NCI-H2196 (cell line): ENCODE measurements around the gene SHISAL1.

Experiments
- DNase-seq: peaks from one replicate; lab custom pipeline; 2025; ENCODE audit not compliant: unreplicated experiment; lab: John Stamatoyannopoulos, UW

Gene SHISAL1

GRCh38 chr22:44280665-44281188, 32.0 kb downstream of the SHISAL1 start:
- no peak for DNase-seq

DNA sequence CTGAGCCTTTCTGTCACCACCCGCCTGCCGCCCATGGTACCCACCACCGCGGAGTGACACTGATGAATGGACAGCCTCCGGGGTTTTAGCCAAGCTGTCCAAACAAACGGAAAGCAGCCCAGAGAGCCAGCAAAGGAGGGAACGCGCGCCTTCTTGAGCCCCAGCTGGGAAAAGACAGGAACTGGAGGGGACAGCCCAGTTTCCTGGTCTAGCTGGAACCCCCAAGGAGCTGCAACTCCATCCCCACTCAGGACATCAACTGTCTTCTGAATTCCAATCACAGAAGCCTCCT, 33.7 kb downstream of the SHISAL1 start:
- DNase-seq: no peak

DNA sequence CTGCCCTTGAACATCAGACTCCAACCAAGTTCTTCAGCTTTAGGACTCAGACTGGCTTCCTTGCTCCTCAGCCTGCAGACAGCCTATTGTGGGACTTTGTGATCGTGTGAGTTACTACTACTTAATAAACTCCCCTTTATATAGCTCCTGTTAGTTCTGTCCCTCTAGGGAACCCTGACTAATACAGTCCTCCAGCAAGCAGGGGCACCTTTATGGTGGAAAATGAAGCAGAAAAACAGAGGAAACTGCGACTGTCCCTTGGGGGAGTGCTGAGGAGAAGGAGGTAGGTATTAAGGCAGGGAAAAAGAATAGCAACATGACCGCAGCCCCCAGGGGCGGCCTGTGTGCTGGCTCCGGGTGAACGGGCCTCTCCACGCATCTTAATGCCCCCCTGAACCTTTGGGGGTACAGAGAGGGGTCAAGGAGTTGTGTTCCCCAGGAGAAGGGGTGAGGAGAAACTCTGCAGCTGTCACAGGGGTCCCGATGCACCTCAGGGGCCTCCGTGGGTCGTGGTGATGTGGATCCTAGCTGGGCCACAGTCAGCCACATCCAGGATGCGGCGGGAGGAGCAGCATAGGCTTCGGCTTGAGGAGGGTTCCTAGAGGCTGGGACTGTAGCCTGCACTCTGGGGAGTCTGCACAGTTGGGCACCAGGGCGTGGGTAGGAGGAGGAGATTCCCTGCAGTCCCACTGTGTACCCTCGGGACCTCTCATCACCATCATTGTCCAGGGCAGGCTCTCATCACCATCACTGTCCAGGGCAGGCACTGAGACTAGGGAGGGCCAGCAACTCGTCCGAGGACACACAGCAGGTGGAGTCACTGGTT, 34.3 kb downstream of the SHISAL1 start:
- DNase-seq: no peak

DNA sequence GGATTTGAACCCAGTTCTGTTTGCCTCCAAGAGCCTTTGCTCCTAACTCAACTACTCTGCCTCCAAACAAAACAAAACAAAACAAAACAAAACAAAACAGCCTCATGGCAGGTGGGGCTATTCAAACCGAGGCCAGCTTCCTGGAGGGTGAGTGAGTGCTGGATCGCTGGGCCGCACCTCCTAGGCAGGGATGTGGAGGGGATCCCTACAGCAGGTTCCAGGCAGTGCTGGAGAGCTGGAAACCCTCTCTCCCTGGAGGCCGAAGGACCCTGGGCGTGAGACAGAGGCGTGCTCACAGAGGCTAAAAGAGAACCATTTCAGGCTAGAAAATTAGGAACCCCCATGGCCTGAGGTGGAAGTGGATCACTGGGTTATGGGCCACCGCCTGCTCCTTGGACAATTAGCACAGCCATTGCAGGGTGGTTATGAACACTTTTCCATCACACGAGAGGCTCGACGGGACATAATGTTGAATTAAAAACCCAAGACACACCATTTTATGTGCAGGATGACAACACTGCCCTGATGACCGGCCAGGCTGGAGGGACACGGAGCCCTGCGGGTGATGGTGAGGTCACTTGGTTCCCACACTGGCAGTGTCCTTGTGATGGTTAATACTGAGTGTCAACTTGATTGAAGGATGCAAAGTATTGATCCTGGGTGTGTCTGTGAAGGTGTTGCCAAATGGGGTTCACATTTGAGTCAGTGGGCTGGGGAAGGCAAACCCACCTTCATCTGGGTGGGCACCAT, 35.2 kb downstream of the SHISAL1 start:
- DNase-seq: no peak

- no peak for DNase-seq
These were observed 35.9 kb downstream of the SHISAL1 start for GRCh38 chr22:44276706-44277356.

DNA sequence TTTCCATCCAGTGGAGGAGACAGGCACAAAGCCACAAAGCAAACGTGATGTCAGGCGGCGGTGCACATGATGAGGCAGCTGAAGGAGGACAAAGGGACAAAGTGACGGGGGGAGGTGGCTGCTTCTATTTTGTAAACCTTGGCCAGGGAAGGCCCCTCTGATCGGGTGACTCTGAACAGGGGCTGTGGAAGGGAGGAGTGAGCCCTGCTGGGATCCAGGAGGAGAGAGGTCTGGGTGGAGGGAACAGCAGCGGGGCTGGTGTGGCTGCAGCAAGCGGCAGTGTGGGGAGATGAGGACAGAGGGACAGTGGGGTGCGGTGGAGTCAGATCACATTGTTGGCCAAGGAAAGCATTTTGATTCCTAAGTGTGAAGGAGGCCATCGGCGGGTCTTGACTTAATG, 36.7 kb downstream of the SHISAL1 start:
- DNase-seq: no peak

DNA sequence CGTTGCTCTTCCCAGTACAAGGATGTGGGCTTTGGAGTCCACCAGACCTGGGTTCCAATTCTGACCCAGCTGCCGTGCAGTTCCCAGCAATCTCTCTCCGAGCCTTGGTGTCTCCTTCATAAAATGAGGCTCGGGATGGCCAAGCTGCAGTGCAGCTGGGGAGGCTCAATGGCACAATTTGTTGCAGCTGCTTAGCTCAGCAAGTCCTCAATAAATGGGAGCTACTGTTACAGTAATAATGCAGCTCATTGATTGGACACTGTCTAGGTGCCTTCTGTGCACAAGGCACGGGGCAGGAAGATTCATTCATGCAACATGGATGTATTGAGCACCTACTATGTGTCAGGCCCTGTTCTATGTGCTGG, 37.1 kb downstream of the SHISAL1 start:
- no peak for DNase-seq

- DNase-seq: no peak
These were observed 37.7 kb downstream of the SHISAL1 start for GRCh38 chr22:44274918-44275630.

DNA sequence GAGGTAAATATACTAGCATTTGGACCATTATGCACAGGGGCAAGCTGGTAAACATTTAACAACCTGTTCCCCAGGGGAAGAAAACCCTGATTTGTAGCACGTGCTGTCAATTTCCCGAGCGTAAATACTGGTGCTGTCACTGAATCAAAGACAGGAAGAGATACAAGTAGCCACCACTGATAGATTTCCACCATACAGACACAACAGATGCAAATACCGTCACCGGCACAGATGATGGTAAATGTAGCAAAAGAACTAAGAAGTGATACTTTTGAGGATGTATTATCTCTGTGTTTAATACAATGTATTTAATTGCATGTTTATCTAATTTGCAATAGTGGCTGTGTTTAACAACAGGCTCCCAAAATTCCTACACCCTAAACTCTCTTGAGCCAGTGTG, 39.6 kb downstream of the SHISAL1 start:
- no peak for DNase-seq

DNA sequence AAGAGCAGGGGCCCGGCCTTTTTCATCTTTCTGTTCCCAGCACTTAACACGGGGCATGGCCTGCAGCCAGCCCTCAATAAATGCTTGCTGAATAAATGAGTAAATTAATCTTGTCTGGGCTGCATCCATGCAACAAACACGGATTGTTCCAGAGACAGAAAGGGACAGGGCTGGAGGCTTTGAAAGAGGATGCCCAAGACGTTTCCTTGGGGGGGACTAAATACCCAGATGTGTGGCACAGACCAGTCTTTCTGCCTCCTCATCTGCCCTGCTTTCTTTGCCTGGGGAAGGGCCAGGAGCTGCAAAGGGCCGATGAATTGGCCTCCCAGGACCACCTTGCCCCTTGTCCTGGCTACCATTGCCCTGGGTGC, 40.4 kb downstream of the SHISAL1 start:
- no peak for DNase-seq

DNA sequence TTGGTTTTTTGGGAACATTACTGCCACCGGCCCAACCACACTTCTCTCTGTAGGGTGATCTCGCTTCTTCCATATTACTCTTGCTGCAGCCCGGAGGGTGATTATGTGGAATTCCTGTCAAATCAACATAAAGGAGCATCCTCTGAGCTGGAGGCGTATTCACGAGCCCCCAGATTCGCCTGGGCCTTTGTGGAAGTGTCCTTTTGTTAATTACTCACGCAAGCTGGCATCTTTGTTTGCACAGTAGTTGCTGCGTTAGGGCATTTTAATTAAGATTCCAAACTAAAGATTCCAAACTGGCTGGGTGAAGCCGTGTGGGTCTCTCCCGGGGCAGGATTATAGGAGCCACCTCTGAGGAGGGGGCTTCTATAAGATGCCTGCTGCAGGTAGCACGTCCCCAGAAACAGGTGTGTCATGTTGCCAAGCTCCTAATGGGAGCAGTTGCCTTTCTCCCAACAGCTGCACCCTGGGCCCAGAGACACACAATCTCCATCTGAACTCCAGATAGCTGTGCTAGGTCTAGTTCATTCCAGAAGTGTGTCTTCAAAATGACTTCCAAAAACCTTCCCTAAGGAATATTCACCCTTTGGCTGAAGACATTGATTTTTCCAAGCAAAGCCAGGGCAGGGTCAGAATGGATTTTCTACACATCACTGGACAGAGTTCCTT, 40.9 kb downstream of the SHISAL1 start:
- DNase-seq: no peak

DNA sequence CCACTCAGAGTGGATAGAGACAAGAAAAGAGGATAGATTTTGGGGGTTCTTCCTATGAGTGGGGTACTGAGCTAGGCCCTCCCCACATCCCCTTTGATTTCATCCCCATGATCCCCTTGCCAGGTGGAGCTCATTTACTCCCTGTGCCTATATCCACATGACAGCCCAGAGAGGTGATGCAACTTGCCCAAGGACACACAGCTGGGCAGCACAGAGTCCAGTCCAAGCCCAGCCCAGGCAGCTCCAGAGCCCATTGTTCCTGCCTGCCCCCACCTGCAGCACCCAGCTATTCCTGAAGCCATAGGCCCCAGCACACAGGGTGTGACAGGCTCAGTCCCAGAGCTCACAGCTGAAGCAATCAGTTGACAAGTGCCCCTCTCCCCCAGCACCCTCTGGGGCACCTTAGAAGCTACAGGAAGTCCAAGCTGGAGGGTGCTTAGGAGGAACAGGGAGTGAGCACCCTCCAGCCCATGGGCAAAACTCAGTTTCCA, 41.7 kb downstream of the SHISAL1 start:
- no peak for DNase-seq

DNA sequence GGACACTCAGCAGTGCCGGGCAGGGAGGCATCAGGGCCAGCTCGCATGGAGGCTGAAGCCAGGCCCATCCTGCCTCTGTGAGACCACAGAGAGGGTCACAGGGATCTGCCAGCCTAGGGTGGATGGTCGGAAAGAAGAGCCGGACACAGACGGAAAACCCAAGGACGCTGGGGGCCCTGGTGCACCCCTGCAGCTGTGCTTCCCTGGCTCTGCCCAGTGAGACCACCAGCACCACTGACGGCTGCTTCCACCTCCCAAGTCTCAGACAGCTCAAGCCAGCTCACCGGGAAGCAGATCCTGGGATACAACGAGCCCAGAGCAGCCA, 42.2 kb downstream of the SHISAL1 start:
- no peak for DNase-seq

DNA sequence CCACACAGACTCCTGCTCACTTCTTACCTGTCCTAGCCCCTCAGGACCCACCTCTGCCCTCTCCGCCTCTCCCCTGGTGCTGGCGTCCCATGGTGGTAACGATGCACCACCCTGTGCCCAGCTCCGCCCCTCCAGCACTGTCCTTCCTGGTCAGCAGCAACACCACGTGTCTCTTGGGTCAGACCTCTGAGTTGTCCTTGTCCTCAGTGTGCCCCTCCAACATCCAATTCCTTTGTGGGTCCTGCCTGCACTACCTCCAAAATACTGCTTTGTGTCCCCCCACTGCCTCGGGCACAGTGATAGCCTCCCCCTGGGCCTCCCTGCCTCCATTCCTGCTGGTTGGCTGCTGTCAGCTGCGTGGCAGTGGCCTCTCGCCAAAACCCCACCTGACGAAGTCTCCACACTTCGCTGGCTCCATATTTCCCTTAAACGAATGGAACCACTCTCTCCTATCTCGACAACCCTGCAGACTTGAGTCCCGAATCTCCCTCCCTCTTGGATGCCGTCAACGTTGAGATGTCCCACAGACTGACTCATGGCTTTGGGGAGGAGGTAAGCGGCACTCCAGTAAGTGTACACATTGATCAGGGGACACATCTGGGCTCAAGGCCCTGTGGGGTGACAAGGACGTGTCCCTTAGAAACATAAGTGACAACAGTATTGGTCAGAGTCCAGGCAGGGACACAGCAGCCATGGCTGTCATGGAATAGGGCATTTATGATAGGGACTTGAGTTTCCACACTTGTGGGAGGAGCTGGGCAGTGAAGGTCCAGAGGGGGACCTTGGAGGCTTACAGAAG, 42.8 kb downstream of the SHISAL1 start:
- DNase-seq: no peak

GRCh38 chr22:44269117-44269498, 43.6 kb downstream of the SHISAL1 start:
- DNase-seq: no peak

DNA sequence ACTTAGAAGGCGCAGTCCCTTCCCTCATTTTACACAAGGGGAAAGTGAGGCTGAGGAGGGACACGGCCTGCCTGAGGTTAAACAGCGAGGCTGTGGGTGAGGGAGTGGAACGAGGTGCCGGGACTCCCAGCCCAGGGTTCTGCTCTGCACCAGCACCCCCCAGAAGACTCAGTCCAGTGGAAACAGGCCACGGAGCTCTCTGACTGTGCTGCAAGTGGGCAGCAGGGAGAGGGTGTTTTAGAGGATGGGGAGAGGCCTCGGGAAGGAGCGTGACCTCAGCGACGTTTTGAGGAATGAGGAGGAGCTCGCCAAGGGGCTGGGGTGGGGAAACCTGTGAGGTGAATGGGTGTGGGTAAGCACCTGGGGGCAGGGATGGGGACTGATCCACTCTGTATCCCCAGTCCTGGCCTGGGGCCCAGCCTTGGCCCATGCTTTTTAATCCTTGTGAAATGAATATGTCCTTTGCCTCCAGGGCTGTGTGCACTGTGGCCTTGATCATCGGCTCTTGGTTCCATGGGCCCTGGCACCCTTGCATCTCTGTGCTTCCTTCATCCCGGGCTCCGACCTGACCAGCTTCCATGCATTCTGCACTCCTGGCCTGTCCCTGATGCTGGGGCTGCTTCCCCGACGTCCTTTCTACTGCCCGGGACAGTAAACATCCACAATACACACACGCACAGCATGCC, 44.2 kb downstream of the SHISAL1 start:
- no peak for DNase-seq

GRCh38 chr22:44267856-44268255, 44.9 kb downstream of the SHISAL1 start:
- DNase-seq: no peak

DNA sequence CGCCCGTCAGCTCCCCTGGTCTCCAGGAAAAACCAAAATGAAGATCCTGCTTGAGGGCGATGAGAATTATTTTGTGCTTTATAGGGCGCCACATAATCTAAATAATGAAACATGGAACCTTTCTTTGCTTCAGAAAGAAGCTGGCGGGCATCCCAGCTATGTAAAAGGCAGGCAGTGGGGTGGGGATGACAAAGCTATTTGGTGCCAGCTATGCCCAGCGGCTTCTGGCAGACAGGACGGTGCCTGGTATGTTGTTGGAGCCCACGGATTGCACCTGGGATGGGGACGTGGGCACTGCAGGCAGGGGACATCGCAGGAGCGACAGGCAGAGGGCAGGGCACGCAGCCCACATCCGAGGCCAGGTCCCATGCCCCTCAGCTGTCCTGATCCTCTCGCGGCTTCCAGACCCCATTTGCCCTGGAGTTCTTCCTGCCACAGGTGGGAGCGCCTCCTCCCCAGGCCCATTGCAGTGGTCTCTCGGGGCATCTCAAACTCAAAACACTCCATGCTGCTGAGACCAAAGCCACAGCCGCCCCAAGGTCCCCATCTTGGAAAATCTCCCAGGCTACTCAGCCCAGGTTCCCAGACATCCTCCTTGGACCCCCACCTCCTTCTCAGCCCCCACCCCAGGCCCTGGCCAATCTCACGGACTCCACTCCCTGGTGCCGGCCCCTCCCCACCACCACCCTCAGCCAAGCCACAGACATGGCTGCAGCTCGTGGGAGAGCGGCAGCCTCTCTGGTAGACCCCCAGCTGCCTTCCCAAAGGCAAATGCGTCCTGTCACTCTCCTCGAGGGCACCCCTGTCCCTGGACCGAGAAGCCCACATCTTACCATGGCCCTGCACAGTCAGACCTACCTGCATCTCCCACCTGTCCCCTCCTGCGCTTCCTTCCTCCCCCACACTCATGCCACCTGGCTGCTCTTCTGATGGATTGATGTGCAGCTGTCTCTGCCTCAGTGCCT, 45.7 kb downstream of the SHISAL1 start:
- DNase-seq: peak; percentile 8
